Glomerular visceral epithelial cell (primary cell): Measurements from ENCODE around the gene CD226.
"Not testable (repeated sequence)": the region's sequence is repeated elsewhere in the genome, so short reads cannot be mapped to it uniquely, and the experiment has no call there.

Source experiments
- DNase-seq: peaks from one replicate; pipeline ENCODE4 v3.0.0-alpha.2; 2016; ENCODE audit errors: extremely low spot score

The CD226 gene

GRCh38 chr18:69956665-69957620, 9.3 kb upstream of the CD226 start:
- no peak for DNase-seq

- no peak for DNase-seq
Measured at GRCh38 chr18:69956057-69956456, 8.4 kb upstream of the CD226 start.

DNA sequence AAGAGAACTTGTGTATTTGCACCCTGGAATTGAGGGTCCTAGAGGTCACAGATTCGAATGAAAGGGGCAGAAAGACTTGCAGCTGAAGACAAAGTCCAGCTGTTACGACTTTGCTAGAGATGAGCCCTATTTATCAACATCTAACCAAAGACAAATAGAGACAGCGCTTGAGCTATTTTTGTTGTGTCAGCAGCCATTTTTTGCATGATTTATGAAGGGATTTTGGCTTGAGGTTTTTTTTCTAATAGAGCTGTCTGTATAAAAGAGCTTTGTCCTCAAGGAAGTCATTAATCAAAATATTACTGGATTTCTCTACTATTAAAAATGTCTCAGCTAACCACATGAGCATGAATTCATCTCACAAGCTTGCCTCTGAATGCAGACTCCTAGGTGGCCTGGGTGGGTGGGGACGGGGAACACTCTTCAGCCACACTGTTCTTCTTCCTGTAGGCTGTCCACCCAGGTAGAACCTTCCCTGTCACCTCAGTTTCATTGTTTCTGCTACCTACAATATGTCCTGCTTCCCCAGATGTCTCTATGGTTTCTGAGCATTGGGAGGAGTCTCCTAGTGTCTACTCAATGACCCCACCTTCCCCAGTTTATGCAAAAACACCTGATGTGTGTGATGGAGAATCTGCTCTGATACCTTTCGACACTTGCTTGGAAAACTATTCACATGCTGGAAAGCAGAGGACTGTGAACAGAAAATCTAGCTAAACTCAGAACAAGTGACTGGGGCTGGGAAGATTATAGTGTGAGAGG, 7.2 kb upstream of the CD226 start:
- DNase-seq = no peak

DNA sequence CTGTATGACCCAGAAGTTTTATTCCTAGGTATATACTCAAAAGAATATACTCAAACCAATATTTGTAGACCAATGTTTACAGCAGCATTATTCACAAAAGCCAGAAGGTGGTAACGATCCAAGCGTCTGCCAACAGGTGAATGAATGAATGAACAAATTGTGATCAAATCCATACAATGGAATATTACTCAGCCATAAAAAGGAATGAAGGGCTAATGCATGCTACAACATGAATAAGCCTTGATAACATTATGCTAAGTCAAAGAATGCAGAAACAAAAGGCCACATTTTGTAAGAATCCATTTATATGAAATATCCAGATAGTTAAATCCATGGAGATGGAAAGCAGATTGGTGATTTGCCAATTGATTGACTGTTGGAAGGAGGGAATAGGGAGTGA, 5.5 kb upstream of the CD226 start:
- no peak for DNase-seq

GRCh38 chr18:69951182-69951581, 3.5 kb upstream of the CD226 start:
- no peak for DNase-seq

GRCh38 chr18:69949538-69949936, 1.9 kb upstream of the CD226 start:
- no peak for DNase-seq

DNA sequence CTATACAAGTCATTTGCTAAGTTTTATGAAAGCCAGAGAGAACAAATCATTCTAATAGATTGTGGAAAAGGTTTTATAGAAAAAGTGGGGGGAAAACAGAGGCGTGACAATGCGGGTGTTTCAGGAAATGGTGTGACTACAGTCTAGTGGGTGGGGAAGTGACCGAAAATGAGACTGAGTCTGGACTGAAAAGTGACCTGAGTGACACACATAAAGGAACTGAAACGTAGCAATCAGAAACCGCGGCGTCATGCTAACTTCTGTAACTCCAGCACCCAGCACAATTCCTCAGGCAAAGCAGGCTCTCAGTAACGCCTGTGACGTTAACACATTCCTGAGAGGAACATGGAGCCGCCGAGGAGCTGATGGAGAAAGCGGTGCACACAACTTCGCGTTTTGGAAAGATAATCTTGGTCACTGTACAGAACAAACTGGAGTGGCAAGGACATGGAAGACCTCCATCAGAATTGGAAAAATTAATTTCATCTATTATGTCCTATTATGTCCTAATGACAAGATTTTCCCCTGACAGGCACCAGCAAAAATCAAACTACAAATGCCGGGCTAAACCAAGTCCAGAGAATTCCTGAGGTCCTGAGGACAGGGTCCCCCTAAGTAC, 1.4 kb upstream of the CD226 start:
- DNase-seq = no peak

DNA sequence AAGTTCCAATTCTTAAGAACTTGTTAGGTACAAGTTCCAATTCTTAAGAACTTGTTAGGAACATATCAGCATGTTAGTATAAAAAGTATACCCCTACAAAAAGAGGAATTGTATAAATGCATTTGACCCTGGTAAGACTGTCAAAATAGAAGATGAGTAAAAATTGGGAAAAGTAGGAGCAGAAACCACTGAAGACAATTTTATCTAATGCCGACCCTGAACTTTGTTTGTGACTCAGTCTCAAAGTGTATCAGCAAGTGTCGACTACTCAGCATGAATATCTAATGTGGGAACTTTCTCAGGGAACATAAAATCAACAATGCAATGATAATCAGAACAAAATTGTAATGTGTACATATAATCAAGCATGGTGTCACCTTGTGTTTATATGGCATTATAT, 583 bp upstream of the CD226 start:
- no peak for DNase-seq

GRCh38 chr18:69946608-69947155, 991 bp downstream of the CD226 start:
- DNase-seq = no peak

GRCh38 chr18:69945220-69946114, 2.2 kb downstream of the CD226 start:
- no peak for DNase-seq

DNA sequence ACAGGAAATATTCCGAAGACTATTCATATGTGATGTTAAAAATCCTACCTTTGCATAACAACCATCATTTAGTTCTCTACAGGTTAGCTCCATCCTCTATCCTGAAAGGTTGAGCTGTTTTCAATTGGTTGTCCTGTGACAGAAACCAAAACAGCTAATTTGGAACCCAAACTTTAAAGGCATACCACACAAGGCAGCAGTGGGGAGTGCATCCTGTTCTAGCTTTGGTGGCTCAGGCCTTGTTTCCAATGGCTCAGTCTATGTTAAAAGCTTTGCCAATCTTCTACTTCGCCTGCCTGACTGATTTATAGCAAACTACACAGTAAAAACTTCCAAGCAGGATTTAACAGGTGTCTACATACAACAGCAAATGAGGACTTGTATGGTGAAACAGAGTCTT, 3.2 kb downstream of the CD226 start:
- DNase-seq = no peak

DNA sequence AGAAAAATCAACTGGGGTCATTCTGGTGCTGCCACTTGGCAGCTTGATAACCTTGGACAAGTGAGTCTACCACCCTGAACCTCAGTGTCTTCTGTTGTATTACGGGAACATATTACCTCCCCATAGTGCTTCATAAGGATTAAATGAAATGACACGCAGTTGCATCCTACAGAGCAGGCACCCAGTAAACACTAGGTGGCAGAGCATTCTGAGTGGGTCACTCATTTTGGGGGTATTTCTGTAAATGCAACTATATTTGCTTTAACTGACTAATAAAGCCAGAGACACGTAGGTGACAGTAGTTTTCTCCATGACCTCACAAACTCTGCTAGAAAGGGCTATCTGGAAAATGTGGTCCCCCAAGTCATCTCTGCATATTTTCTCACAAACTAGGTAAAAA, 4.7 kb downstream of the CD226 start:
- DNase-seq = no peak

- no peak for DNase-seq
Measured at GRCh38 chr18:69941183-69941582, 6.5 kb downstream of the CD226 start.

DNA sequence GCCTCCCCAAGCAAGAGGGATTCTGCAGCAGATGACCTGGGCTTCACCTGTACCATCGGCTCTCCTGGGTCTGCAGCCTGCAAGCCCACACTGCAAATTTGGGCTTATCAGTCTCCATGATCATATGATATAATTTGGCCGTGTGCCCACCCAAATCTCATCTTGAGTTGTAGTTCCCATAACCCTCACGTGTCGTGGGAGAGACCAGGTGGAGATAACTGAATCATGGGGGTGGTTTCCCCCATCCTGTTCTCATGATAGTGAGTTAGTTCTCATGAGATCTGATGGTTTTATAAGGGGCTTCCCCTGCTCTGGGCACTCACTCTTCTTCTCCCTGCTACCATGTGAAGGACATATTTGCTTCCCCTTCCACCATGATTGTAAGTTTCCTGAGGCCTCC, 7.9 kb downstream of the CD226 start:
- not testable (repeated sequence) for DNase-seq

DNA sequence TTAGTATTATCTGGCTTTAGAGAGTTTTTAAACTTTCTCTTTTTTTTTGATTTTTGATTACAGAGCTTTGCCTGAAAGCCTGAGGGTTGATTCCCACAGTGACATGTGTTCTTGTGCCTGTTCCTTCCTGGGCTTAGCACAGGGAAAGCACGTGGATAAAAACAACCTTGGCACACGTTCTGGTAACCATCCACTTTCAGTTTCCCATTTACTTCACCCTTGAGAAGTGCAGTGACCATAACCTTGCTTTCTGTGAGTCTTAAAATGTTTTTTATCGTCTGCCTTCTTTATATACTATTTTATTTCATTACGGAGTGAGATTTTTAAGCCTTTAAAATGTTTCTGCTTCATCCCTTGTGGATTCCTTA, 11.5 kb downstream of the CD226 start:
- no peak for DNase-seq

GRCh38 chr18:69935319-69936190, 12.1 kb downstream of the CD226 start:
- DNase-seq = peak; percentile 29

DNA sequence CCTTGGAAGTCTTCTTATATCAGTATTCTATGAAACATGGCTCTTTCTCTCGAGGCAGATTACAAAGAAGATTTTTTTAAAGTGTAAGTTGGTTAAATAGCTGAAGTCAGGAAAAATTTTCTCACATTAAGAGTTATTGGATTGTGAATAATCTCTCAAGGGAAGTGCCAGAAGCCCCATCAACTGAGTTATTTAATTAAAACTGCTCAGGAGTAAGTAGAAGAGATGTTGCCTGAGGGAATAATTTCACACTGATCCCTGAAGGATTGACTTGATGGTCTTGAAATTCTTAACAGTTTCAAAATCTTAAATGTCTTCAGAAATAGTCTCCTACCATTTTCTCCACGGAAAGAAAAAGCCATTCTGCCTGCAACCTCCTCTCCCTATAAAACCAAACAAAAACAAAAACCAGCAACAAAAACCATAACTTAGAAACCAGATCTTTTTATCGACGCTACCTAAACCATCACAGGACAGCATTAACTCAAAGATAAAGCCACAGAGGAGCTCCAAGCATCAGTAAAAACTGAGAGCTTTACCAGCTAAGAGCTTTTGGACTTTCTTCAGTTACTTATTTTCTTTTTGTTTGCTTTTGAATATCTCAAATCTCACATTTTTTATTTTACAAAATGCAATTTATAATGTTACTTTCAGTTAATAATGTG, 12.9 kb downstream of the CD226 start:
- DNase-seq = no peak

GRCh38 chr18:69929041-69929774, 18.5 kb downstream of the CD226 start:
- no peak for DNase-seq

DNA sequence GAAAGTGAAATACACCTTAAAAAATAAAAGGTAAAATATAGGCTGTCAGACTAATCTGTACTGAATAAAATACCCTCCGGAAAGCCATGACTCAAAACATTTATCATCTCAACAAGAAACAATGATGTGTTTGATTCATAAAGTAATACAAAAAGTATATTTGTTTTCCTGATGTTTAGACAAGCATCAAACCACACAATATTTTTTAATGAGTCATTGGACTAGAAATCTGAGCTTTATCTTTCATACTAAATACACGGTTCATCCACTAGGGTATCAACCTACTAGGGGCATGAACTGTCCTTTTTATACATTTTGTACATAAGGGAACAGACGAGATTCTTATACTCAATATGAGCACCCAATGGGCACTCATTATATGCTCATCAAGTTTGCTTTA, 31.3 kb downstream of the CD226 start:
- no peak for DNase-seq
